Hepatocyte (in vitro differentiated cells): ENCODE results near the gene SUPT7L.

ENCODE experiments used
- EZH2 ChIP-seq: fragments of 200-600 bp; sonication (generic); IDR thresholded peaks from 2 replicates; pipeline ENCODE4 v1.6.1; 2016; ENCODE audit warnings: antibody characterized with exemption, mild to moderate bottlenecking, borderline replicate concordance
- TF ChIP-seq, protein P1 (sequence below): fragments of 200-600 bp; sonication (generic); IDR thresholded peaks from 2 replicates; pipeline ENCODE4 v1.5.1; 2016; ENCODE audit warnings: antibody characterized with exemption, mild to moderate bottlenecking; ENCODE audit not compliant: poor library complexity

DNA sequence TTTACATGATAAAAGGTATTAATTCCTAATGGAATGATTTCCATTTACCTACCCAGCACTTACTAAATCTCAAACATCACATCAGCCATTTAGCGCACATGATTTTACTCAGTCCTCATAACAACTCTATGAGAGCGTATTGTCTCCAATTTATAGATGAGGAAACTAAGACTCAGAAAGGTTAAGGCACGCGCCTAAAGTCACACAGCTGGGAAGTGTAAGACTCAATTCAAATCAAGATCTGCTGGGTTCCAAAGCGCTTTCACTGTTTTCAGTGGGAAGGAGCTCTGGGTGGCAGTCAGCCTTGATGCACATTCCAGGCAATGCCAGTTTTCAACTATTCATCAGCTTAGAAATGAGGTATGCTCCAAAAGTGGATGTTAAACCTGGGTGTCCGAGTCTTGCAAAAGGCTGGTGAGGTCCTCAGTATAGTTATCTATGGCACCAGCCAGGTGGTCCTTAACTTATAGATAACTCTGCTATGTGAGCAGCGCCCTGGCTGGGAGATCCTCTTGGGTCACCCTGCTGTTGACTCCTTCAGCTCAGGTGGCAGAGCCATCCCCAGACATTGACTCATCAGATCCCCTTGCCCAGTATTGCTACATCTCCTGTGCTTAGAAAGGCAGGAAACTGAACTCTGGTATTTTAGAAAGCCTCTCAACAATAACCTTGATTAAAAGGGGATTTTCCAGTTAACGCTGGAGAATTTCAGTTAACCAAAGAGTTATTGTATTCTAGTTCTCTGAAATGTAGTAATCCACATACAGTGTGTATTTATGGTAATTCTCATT lies 47.4 kb upstream of the SUPT7L start:
- TF ChIP-seq, protein P1, sequence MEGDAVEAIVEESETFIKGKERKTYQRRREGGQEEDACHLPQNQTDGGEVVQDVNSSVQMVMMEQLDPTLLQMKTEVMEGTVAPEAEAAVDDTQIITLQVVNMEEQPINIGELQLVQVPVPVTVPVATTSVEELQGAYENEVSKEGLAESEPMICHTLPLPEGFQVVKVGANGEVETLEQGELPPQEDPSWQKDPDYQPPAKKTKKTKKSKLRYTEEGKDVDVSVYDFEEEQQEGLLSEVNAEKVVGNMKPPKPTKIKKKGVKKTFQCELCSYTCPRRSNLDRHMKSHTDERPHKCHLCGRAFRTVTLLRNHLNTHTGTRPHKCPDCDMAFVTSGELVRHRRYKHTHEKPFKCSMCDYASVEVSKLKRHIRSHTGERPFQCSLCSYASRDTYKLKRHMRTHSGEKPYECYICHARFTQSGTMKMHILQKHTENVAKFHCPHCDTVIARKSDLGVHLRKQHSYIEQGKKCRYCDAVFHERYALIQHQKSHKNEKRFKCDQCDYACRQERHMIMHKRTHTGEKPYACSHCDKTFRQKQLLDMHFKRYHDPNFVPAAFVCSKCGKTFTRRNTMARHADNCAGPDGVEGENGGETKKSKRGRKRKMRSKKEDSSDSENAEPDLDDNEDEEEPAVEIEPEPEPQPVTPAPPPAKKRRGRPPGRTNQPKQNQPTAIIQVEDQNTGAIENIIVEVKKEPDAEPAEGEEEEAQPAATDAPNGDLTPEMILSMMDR: no peak
- TF ChIP-seq EZH2: no peak
